WTC11 (cell line): ENCODE results near the gene CIDEC. TPM values are rescaled to one million over a fixed set of nuclear protein-coding genes. Genes with fewer than 3 reads are reported as not detected.

Source experiments
- ARID4B ChIP-seq: sonication (generic); formaldehyde crosslinking; IDR thresholded peaks from 2 replicates; pipeline ENCODE4 v1.8.0; 2023; ENCODE audit warnings: missing genetic modification reagents, mild to moderate bottlenecking, borderline replicate concordance
- ATF1 ChIP-seq: sonication (generic); formaldehyde crosslinking; IDR thresholded peaks from 2 replicates; pipeline ENCODE4 v1.8.1; 2023; ENCODE audit warnings: mild to moderate bottlenecking, moderate library complexity, missing genetic modification reagents
- CDX4 ChIP-seq: fragments of 250-450 bp; sonication (Bioruptor Pico); IDR thresholded peaks from 2 replicates; pipeline ENCODE4 v1.9.0; 2021; ENCODE audit warnings: moderate library complexity, mild to moderate bottlenecking, inconsistent platforms, borderline replicate concordance
- E2F1 ChIP-seq: sonication (generic); formaldehyde crosslinking; IDR thresholded peaks from 2 replicates; pipeline ENCODE4 v1.8.0; 2022; ENCODE audit warnings: mild to moderate bottlenecking, missing genetic modification reagents
- FOXJ3 ChIP-seq: sonication (generic); formaldehyde crosslinking; IDR thresholded peaks from 2 replicates; pipeline ENCODE4 v1.9.0; 2021; ENCODE audit warnings: missing genetic modification reagents, mild to moderate bottlenecking, borderline replicate concordance
- FOXP1 ChIP-seq: sonication (generic); formaldehyde crosslinking; IDR thresholded peaks from 2 replicates; pipeline ENCODE4 v1.8.0; 2022; ENCODE audit warnings: missing genetic modification reagents, mild to moderate bottlenecking, moderate library complexity, borderline replicate concordance
- JUN ChIP-seq: sonication (generic); formaldehyde crosslinking; IDR thresholded peaks from 2 replicates; pipeline ENCODE4 v1.8.0; 2023; ENCODE audit warnings: mild to moderate bottlenecking, missing genetic modification reagents
- KAT7 ChIP-seq: sonication (generic); formaldehyde crosslinking; IDR thresholded peaks from 2 replicates; pipeline ENCODE4 v1.8.1; 2023; ENCODE audit warnings: missing genetic modification reagents, mild to moderate bottlenecking, borderline replicate concordance
- MXD4 ChIP-seq: fragments of 250-450 bp; sonication (Bioruptor Pico); IDR thresholded peaks from 2 replicates; pipeline ENCODE4 v1.8.0; 2021; ENCODE audit warnings: mild to moderate bottlenecking, moderate library complexity, borderline replicate concordance
- NR3C1 ChIP-seq: sonication (generic); formaldehyde crosslinking; conservative IDR thresholded peaks from 2 replicates; pipeline ENCODE4 v1.8.1; 2023; ENCODE audit warnings: low read depth, mild to moderate bottlenecking, missing genetic modification reagents
- PRRX2 ChIP-seq: fragments of 250-450 bp; sonication (Bioruptor Pico); IDR thresholded peaks from 2 replicates; pipeline ENCODE4 v1.8.0; 2021; ENCODE audit warnings: mild to moderate bottlenecking
- RELA ChIP-seq: sonication (generic); formaldehyde crosslinking; IDR thresholded peaks from 2 replicates; pipeline ENCODE4 v1.8.1; 2022; ENCODE audit warnings: missing genetic modification reagents, mild to moderate bottlenecking, borderline replicate concordance
- SMAD3 ChIP-seq: sonication (generic); formaldehyde crosslinking; IDR thresholded peaks from 2 replicates; pipeline ENCODE4 v1.8.0; 2022; ENCODE audit warnings: missing genetic modification reagents, mild to moderate bottlenecking, borderline replicate concordance
- SMAD4 ChIP-seq: sonication (generic); formaldehyde crosslinking; IDR thresholded peaks from 2 replicates; pipeline ENCODE4 v1.8.0; 2022; ENCODE audit warnings: mild to moderate bottlenecking, missing genetic modification reagents
- STAT6 ChIP-seq: sonication (generic); formaldehyde crosslinking; conservative IDR thresholded peaks from 2 replicates; pipeline ENCODE4 v1.8.1; 2023; ENCODE audit warnings: mild to moderate bottlenecking, low read depth, missing genetic modification reagents, moderate library complexity
- TCF7 ChIP-seq: sonication (generic); formaldehyde crosslinking; IDR thresholded peaks from 2 replicates; pipeline ENCODE4 v1.8.0; 2022; ENCODE audit warnings: mild to moderate bottlenecking, low read depth, missing genetic modification reagents, moderate library complexity
- TP53 ChIP-seq: sonication (generic); formaldehyde crosslinking; IDR thresholded peaks from 2 replicates; pipeline ENCODE4 v1.8.1; 2023; ENCODE audit warnings: mild to moderate bottlenecking, missing genetic modification reagents
- ZNF138 ChIP-seq: sonication (generic); formaldehyde crosslinking; conservative IDR thresholded peaks from 2 replicates; pipeline ENCODE4 v1.8.1; 2022; ENCODE audit warnings: mild to moderate bottlenecking, moderate library complexity, missing genetic modification reagents
- ZNF263 ChIP-seq: sonication (generic); formaldehyde crosslinking; IDR thresholded peaks from 2 replicates; pipeline ENCODE4 v1.8.1; 2022; ENCODE audit warnings: low read depth, mild to moderate bottlenecking, moderate library complexity, missing genetic modification reagents
- ZNF416 ChIP-seq: fragments of 250-450 bp; sonication (Bioruptor Pico); IDR thresholded peaks from 2 replicates; pipeline ENCODE4 v1.9.0; 2021; ENCODE audit warnings: mild to moderate bottlenecking, inconsistent platforms
- ZNF512 ChIP-seq: sonication (generic); formaldehyde crosslinking; IDR thresholded peaks from 2 replicates; pipeline ENCODE4 v1.8.1; 2022; ENCODE audit warnings: missing genetic modification reagents, borderline replicate concordance
- ZNF671 ChIP-seq: fragments of 250-450 bp; sonication (Bioruptor Pico); IDR thresholded peaks from 2 replicates; pipeline ENCODE4 v1.8.0; 2021; ENCODE audit warnings: mild to moderate bottlenecking
- total RNA-seq: library from RNA; stranded (reverse); gene quantifications from 3 replicates; pipeline ENCODE4 v1.2.3, GENCODE V29; 2021
- TF ChIP-seq, protein P1 (sequence below): fragments of 250-450 bp; sonication (Bioruptor Pico); conservative IDR thresholded peaks from 2 replicates; pipeline ENCODE4 v1.9.0; 2021; ENCODE audit warnings: mild to moderate bottlenecking
- TF ChIP-seq, protein P2 (sequence below): fragments of 250-450 bp; sonication (Bioruptor Pico); IDR thresholded peaks from 2 replicates; pipeline ENCODE4 v1.8.0; 2021; ENCODE audit warnings: mild to moderate bottlenecking

The CIDEC gene
- total RNA-seq, 1 experiment from 2014 or later = not detected

- TF ChIP-seq, protein P1, sequence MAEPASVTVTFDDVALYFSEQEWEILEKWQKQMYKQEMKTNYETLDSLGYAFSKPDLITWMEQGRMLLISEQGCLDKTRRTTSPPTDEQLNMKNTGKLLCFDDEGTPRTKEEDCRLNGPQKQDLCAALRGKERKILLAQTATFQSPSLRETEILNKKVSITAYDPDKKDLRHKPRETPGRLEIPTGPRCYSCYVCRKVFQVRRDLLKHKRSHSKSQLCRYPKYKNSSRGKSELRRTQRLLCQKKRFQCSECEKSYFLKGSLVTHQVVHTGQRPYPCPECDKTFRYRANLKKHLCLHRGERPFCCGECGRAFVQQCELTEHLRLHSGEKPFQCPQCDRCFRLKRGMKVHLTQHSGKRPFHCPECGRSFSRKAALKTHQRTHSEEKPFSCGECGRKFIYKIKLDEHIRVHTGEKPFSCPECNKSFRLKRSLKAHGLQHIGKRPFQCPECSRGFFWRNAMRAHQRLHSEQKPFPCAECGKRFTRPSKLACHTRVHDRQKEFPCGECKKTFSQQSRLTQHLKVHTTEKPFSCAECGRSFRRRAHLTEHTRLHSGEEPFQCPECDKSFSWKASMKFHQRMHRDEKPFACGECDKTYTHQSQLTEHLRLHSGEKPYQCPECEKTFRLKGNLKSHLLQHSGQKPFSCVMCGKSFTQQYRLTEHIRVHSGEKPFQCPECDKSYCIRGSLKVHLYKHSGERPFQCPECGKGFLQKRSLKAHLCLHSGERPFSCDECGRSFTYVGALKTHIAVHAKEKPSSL (CRISPR knock-in tag) = no peak
- TF ChIP-seq SMAD3 (CRISPR knock-in tag) (no peak; the same call in 1 of the 2 replicates), ATF1 (CRISPR knock-in tag) (no peak), ARID4B (no peak), ZNF512 (CRISPR knock-in tag) (no peak), ZNF263 (CRISPR knock-in tag) (no peak), ZNF416 (no peak), CDX4 (CRISPR knock-in tag) (no peak), KAT7 (CRISPR knock-in tag) (peak; percentile 42; the same call in 1 of the 2 replicates), NR3C1 (CRISPR knock-in tag) (no peak), MXD4 (CRISPR knock-in tag) (no peak), PRRX2 (CRISPR knock-in tag) (no peak), FOXJ3 (CRISPR knock-in tag) (no peak), TCF7 (no peak), ZNF138 (no peak), E2F1 (no peak), SMAD4 (CRISPR knock-in tag) (no peak), JUN (CRISPR knock-in tag) (peak; percentile 73; the same call in 1 of the 2 replicates), STAT6 (CRISPR knock-in tag) (no peak), FOXP1 (peak; percentile 63; the same call in 1 of the 2 replicates), TP53 (CRISPR knock-in tag) (no peak), RELA (CRISPR knock-in tag) (no peak), ZNF671 (CRISPR knock-in tag) (no peak)
- TF ChIP-seq, protein P2, sequence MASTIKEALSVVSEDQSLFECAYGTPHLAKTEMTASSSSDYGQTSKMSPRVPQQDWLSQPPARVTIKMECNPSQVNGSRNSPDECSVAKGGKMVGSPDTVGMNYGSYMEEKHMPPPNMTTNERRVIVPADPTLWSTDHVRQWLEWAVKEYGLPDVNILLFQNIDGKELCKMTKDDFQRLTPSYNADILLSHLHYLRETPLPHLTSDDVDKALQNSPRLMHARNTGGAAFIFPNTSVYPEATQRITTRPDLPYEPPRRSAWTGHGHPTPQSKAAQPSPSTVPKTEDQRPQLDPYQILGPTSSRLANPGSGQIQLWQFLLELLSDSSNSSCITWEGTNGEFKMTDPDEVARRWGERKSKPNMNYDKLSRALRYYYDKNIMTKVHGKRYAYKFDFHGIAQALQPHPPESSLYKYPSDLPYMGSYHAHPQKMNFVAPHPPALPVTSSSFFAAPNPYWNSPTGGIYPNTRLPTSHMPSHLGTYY (CRISPR knock-in tag) = no peak
Measured at GRCh38 chr3:9843715-9844438, 36.2 kb downstream of the CIDEC start, which contains the start of gene RPUSD3 (continued).
